ENCODE measurements around the gene EPHX1. TPM values are rescaled to one million over a fixed set of nuclear protein-coding genes. Genes with fewer than 3 reads are reported as not detected.
"Not testable (repeated sequence)": the region's sequence is repeated elsewhere in the genome, so short reads cannot be mapped to it uniquely, and the experiment has no call there.

EPHX1 gene
- total RNA-seq = 100 to 1,000 TPM; 151 to 232 TPM

GRCh38 chr1:225809842-225810578 is at the start of gene EPHX1:
Gene EPHX1 (plus strand): TSS chr1:225810124. CDS start chr1:225828730, 18,606 bp downstream.
- Histone ChIP-seq H3K36me3 (no peaks in the 10 kb centered on the region), H3K9me3 (no peaks in the 10 kb centered on the region), H3K27ac (peak within 1 kb of the TSS; percentile 80 to 81), H3K4me1 (replicated peaks) (peaks cover 3% of the 10 kb centered on the region), H3K4me3 (peak within 1 kb of the TSS; percentile 69 to 72), H3K27me3 (replicated peaks; ENCODE audit: insufficient read depth) (no peaks in the 10 kb centered on the region)
- DNase-seq (ENCODE audit: low spot score) = peak; percentile 91
- TF ChIP-seq POLR2A (IDR thresholded peaks at IDR 0.05) = peak; percentile 85
- TF ChIP-seq CTCF (IDR thresholded peaks at IDR 0.05) = peak in 2 of 4 experiments; percentile 32 to 33
- peak; percentile 81 for TF ChIP-seq POLR2AphosphoS5 (IDR thresholded peaks at IDR 0.05)
- under 1% methylated on average over 41 of the region's 80 CpGs for WGBS
- intact Hi-C loops (cut with DNase I) = loop anchor here (2.0 to 5.0 kb wide), 3 partner anchors 31 to 72 kb away; partner anchors contain the start of gene TMEM63A

GRCh38 chr1:225760531-225760930 is 49.4 kb upstream of the EPHX1 start:
- no peak for DNase-seq (ENCODE audit: low spot score)
- Histone ChIP-seq H3K4me3 (no peak overlapping the region), H3K4me1 (replicated peaks) (peaks cover 8% of the 10 kb centered on the region), H3K27ac (no peak overlapping the region), H3K27me3 (replicated peaks; ENCODE audit: insufficient read depth) (no peaks in the 10 kb centered on the region), H3K9me3 (no peaks in the 10 kb centered on the region), H3K36me3 (no peaks in the 10 kb centered on the region)
- 94% methylated on average over 6 of the region's 6 CpGs for WGBS
- intact Hi-C loops (cut with DNase I) = no loop called here
- TF ChIP-seq POLR2AphosphoS5 (IDR thresholded peaks at IDR 0.05) (no peak), POLR2A (IDR thresholded peaks at IDR 0.05) (no peak), CTCF (IDR thresholded peaks at IDR 0.05) (no peak)

GRCh38 chr1:225761395-225761794 is 48.5 kb upstream of the EPHX1 start:
- H3K4me3 ChIP-seq; DNase-seq (ENCODE audit: low spot score); H3K27ac ChIP-seq; H3K27me3 ChIP-seq (replicated peaks; ENCODE audit: insufficient read depth); intact Hi-C loops (cut with DNase I); H3K36me3 ChIP-seq; H3K4me1 ChIP-seq (replicated peaks); H3K9me3 ChIP-seq: not testable (repeated sequence)
- WGBS = 88% methylated on average over 6 of the region's 6 CpGs

- H3K9me3 ChIP-seq = no peaks in the 10 kb centered on the region
- 84% methylated on average over 5 of the region's 5 CpGs for WGBS
- no peaks in the 10 kb centered on the region for H3K36me3 ChIP-seq
- no peak overlapping the region for H3K4me3 ChIP-seq
- intact Hi-C loops (cut with DNase I) = no loop called here
- H3K27me3 ChIP-seq (replicated peaks; ENCODE audit: insufficient read depth) = no peaks in the 10 kb centered on the region
- no peak for DNase-seq (ENCODE audit: low spot score)
- peaks cover 9% of the 10 kb centered on the region for H3K4me1 ChIP-seq (replicated peaks)
- H3K27ac ChIP-seq = no peak overlapping the region
- TF ChIP-seq CTCF (IDR thresholded peaks at IDR 0.05) (no peak), POLR2AphosphoS5 (IDR thresholded peaks at IDR 0.05) (no peak), POLR2A (IDR thresholded peaks at IDR 0.05) (no peak)
Measured at GRCh38 chr1:225762002-225762441, 47.9 kb upstream of the EPHX1 start.

GRCh38 chr1:225762444-225762843 is 47.5 kb upstream of the EPHX1 start:
- no peak overlapping the region for H3K4me3 ChIP-seq
- H3K4me1 ChIP-seq (replicated peaks) = peaks cover 11% of the 10 kb centered on the region
- no peaks in the 10 kb centered on the region for H3K9me3 ChIP-seq
- intact Hi-C loops (cut with DNase I) = no loop called here
- 39% methylated on average over 5 of the region's 5 CpGs for WGBS
- TF ChIP-seq POLR2A (IDR thresholded peaks at IDR 0.05) (no peak), CTCF (IDR thresholded peaks at IDR 0.05) (no peak), POLR2AphosphoS5 (IDR thresholded peaks at IDR 0.05) (no peak)
- H3K27ac ChIP-seq = no peak overlapping the region
- no peaks in the 10 kb centered on the region for H3K27me3 ChIP-seq (replicated peaks; ENCODE audit: insufficient read depth)
- H3K36me3 ChIP-seq = no peaks in the 10 kb centered on the region
- DNase-seq (ENCODE audit: low spot score) = no peak
